CD4-positive, alpha-beta T cell treated with Interferon gamma for 1 hour (primary cell): ENCODE results near the gene VASP.
"Not testable (repeated sequence)": the region's sequence is repeated elsewhere in the genome, so short reads cannot be mapped to it uniquely, and the experiment has no call there.

Experiments used
- DNase-seq: peaks from one replicate; pipeline ENCODE4 v3.0.0-alpha.2; 2020

VASP gene

GRCh38 chr19:45499196-45500180 is 7.8 kb upstream of the VASP start:
- peak; percentile 67 for DNase-seq

GRCh38 chr19:45500918-45501729 is 6.2 kb upstream of the VASP start:
- DNase-seq: no peak

GRCh38 chr19:45501730-45502014 is 5.6 kb upstream of the VASP start:
- no peak for DNase-seq

- DNase-seq: no peak
These were observed 5.2 kb upstream of the VASP start for GRCh38 chr19:45502111-45502510.

- DNase-seq: no peak
These were observed 3.4 kb upstream of the VASP start for GRCh38 chr19:45503909-45504308.

GRCh38 chr19:45505151-45505995 is 1.9 kb upstream of the VASP start:
- no peak for DNase-seq

DNA sequence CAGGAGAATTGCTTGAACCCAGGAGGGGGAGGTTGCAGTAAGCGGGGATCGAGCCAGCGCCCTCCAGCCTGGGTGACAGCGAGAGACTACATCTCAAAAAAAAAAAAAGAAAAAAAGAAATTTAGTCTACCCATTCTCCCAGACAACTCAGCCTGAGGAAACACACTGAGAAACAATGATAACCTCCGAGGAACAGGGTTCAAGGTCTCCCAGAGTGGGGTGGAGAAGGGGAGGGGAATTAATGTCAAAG is 1.4 kb upstream of the VASP start:
- no peak for DNase-seq

GRCh38 chr19:45506246-45506988 is 862 bp upstream of the VASP start:
- peak; percentile 94 for DNase-seq

DNA sequence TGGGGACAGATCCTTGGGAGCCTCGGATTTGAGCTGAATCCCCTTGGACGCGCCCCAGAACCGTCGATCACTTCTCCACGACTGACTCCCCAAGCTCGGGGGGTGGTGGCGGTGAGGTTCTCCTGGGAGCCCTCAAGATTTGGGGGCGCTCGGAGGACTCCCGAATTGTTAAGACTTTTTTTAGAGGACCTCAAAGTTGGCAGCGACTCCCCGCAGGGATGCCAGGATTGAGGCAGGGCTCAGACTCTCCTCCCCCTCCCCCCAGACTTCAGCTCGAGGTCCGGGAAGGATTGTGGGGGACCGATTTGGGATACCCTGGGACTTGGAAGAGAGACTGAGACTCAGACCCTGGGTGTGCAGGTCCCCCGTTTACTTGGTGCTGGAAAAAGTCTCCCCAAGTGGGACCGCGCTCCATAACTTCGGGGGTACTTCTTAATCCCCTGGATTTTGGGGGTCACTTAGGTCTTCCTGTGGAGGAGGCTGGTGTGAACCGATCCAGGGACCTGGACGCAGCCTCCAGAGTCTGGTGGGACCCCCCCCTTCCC is 665 bp downstream of the VASP start:
- no peak for DNase-seq

DNA sequence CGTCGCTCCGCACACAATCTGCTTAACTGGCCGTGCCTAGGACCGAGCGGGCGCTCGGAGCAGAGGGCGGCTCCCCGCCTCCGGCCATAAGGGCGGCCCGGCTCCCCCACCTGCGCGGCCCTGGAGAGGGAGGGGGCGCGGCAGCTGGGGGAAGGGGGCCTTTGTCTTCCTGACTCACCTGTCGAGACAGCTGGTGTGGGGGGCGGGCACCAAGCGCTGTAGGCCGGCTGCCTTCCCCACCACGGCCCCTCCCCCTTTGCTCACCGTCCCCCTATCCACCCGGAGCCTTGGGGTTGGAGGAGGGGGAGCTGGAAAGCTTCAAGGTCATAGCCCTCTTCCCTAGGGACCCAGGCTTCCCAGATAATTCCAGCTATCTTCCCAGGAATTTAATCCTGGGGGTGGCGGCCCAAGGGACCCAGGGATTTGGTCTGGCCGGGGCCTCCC is 1.2 kb downstream of the VASP start:
- no peak for DNase-seq

DNA sequence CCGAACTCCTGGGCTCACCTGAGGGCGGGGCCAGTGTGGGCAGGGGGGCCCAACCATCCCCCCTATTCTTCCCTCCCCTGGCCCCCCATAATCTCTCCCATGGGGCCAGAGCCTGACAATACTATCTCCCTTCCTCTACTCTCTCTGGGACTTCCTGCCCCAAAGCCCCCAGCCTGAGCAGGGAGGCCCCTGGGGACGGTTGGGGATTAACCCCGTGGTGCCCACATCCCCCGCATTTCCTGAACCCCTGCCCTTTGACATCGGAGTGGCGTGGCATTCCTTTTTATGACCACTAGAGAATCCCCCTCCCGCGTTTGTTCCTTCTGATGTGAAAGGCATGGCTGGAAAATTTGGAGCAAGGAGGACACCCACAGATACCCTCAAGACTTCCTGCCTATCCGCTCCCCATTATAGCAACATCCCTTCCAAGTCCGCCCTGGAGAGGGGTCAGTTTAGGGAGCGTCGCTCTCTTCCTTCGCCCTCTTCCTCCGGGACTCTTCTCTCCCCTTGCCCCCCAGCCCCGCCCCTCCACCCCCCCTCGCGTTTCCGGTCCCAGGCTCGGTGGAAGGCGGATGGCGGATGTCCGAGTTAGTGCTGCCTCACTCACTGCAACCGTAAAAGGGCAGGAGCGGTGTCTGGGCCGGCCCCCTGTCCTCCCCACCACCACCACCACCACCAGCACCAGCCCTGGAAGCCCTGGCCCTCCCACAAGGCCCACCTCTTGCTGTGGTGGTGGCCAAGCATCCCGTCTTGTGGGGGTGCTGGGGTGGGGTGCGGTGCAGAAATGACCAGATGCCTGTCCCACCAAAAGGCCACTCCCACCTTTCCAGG is 1.8 kb downstream of the VASP start:
- DNase-seq: peak; percentile 51

- DNase-seq: no peak
These were observed 2.4 kb downstream of the VASP start for GRCh38 chr19:45509692-45510015.

- DNase-seq: not testable (repeated sequence)
These were observed 3.1 kb downstream of the VASP start for GRCh38 chr19:45510352-45510751.

DNA sequence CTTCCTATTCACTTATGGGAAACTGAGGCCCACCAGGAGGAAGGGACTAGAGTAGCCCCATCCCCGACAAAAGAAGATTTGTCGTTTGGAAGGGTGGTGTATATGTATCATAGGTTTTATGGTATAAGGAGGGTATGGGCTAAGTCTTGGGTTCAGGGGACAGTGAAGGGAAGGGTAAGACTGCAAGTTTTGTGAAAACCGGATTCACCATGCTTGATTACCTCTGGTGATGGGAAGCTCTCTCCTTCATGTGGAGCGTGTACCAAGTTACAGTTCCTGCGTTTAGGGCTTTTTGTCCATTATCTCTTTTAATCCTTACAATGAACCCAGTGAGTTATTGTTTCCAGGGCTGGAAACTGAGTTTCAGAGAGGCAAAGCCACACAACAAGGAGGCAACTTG is 3.8 kb downstream of the VASP start:
- DNase-seq: no peak

DNA sequence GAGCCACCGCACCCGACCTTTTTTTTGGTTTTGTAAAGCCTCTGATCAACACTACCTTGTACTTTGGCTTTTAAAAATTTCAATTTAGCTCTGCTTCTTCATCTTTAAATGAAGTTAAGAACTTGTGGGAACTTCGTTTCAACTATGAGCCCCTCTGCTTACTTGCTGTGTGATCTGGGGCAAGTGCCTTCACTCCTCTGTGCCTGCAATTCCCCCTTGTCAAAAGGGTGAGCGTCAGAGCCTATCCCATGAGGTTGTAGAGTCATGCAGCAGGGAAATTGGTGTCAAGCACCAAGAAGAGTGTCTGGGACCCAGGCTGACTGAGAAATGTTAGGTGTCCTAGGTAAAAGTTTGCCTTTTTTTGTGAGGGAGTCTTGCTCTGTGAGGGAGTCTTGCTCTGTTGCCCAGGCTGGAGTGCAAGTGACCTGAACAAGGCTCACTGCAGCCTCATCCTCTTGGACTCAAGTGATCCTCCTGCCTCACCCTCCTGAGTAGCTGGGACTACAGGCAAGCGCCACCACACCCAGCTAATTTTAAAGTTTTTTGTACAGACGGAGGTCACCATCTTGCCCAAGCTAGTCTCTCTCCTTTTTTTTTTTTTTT is 5.7 kb downstream of the VASP start:
- DNase-seq: no peak

DNA sequence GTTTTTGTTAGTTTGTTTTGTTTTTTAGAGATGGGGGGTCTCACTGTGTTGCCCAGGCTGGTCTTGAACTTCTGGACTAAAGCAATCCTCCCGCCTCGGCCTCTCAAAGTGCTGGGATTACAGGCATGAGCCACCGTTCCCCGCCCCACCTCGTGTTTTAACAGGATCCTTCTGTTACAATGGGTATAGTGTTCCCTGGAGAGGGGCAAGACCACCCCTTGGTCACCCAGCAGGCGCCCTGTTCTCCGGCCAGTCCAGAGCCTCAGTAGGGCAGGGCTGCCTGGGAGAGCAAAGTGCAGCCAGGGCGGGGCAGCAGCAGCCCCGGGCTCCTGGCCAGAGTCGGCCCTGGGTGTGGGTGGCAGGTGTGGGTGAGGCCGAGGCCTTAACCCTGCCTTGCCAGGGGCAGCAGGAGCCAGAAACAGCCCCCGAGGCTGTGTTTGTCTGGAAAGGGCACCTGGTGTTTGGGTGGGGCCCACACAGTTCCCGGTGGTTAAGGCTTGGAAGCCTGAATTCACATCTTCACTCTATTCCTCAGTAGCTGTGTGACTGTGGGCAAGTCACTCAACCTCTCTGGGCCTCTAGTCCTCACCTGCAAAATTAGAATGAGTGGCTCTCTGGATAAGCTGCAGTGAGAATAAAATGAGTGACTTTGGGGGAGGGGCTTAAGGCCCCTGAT is 7.2 kb downstream of the VASP start:
- no peak for DNase-seq

GRCh38 chr19:45515081-45515624 is 7.9 kb downstream of the VASP start:
- peak; percentile 82 for DNase-seq

DNA sequence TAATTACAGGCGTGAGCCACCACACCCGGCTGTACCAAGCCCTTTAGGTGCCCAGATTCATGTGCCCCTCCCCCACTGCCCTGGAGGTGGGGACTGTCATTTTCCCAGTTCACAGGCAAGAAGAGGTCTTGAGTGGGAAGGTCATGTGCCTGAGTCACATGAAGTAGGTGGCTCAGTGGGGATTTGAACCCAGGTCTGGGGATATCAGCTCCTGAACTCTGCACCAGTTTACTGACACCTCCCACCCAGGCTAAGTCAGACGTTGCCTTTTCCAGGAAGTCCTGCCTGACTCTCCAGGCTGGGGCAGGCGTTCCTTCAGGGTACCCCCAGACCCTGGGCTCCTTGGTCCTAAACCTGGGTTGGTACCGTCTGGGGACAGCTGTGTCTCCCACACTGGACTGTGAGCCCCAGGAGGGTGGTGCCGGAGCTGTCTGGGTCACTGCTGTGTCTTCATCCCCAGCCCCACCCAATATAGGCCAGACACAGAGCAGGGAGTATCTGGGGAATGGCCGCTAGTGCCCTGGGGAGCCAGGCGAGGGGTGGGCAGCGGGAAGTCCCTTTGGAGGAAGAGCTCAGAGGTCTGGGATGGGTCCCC is 8.6 kb downstream of the VASP start:
- DNase-seq: peak; percentile 15

- no peak for DNase-seq
These were observed 10.0 kb downstream of the VASP start for GRCh38 chr19:45517238-45517637.
